Measurements from ENCODE around the gene ING4.

Gene ING4

GRCh38 chr12:6685814-6686213 lies 22.9 kb upstream of the ING4 start:
- DNase-seq, result no peak

- DNase-seq, result no peak
Observed at GRCh38 chr12:6684609-6685008, 21.7 kb upstream of the ING4 start.

- DNase-seq, result no peak
Observed at GRCh38 chr12:6676962-6677361, 14.0 kb upstream of the ING4 start.

- no peak for DNase-seq
Observed at GRCh38 chr12:6672143-6672542, 9.2 kb upstream of the ING4 start.

- no peak for DNase-seq
Observed at GRCh38 chr12:6667559-6668210, 4.8 kb upstream of the ING4 start.

GRCh38 chr12:6666211-6666610 lies 3.3 kb upstream of the ING4 start:
- no peak for DNase-seq

GRCh38 chr12:6664902-6665301 lies 2.0 kb upstream of the ING4 start:
- no peak for DNase-seq

GRCh38 chr12:6662602-6662905 lies 365 bp downstream of the ING4 start:
- no peak for DNase-seq

GRCh38 chr12:6653987-6654386 lies 8.9 kb downstream of the ING4 start:
- DNase-seq, result no peak

GRCh38 chr12:6653342-6653741 lies 9.6 kb downstream of the ING4 start:
- no peak for DNase-seq

- DNase-seq, result no peak
Observed at GRCh38 chr12:6652391-6652790, 10.5 kb downstream of the ING4 start.

GRCh38 chr12:6650832-6651231 lies 12.1 kb downstream of the ING4 start:
- DNase-seq, result no peak

GRCh38 chr12:6647083-6647604 lies 15.8 kb downstream of the ING4 start, which contains the start of gene ACRBP:
Gene ACRBP (minus strand): TSS chr12:6647432. CDS start chr12:6647366, 66 bp downstream.
- no peak for DNase-seq

GRCh38 chr12:6646276-6647082 lies 16.4 kb downstream of the ING4 start:
- DNase-seq, result no peak

GRCh38 chr12:6644903-6645302 lies 18.0 kb downstream of the ING4 start:
- DNase-seq, result no peak

- DNase-seq, result peak; percentile 74
Observed at GRCh38 chr12:6644257-6644596, 18.7 kb downstream of the ING4 start.

- DNase-seq, result no peak
Observed at GRCh38 chr12:6643569-6644256, 19.2 kb downstream of the ING4 start.

GRCh38 chr12:6641131-6641530 lies 21.8 kb downstream of the ING4 start:
- DNase-seq, result no peak

- DNase-seq, result no peak
Observed at GRCh38 chr12:6640497-6640896, 22.4 kb downstream of the ING4 start.

GRCh38 chr12:6639151-6639801 lies 23.6 kb downstream of the ING4 start:
- peak; percentile 26 for DNase-seq

- peak; percentile 69 for DNase-seq
Observed at GRCh38 chr12:6638305-6638704, 24.6 kb downstream of the ING4 start.

- DNase-seq, result peak; percentile 28
Observed at GRCh38 chr12:6635856-6636531, 26.9 kb downstream of the ING4 start, which contains the start of gene LPAR5. Gene LPAR5 (minus strand): TSS chr12:6635959. CDS start chr12:6621248, 14,711 bp downstream.

Measured in GDM1 (cell line).